Ishikawa (cell line): ENCODE results near the gene POP4.

ENCODE experiments used
- CEBPB ChIP-seq: IDR thresholded peaks from 2 replicates; pipeline ENCODE4 v1.6.1; 2012
- CREB1 ChIP-seq: IDR thresholded peaks from 2 replicates; pipeline ENCODE4 v1.6.1; 2012; ENCODE audit warnings: low read depth
- EGR1 ChIP-seq: IDR thresholded peaks from 2 replicates; pipeline ENCODE4 v1.6.1; 2012
- EP300 ChIP-seq: IDR thresholded peaks from 2 replicates; pipeline ENCODE4 v1.6.1; 2012; ENCODE audit warnings: borderline replicate concordance
- FOXM1 ChIP-seq: IDR thresholded peaks from 2 replicates; pipeline ENCODE4 v1.6.1; 2012; ENCODE audit warnings: low read depth, borderline replicate concordance
- MAX ChIP-seq: IDR thresholded peaks from 2 replicates; pipeline ENCODE4 v1.6.1; 2012
- NFIC ChIP-seq: IDR thresholded peaks from 2 replicates; pipeline ENCODE4 v1.6.1; 2012
- RAD21 ChIP-seq: IDR thresholded peaks from 2 replicates; pipeline ENCODE4 v1.6.1; 2012; ENCODE audit warnings: low read depth
- TAF1 ChIP-seq: IDR thresholded peaks from 2 replicates; pipeline ENCODE4 v1.6.1; 2012; ENCODE audit warnings: low read depth, mild to moderate bottlenecking
- TEAD4 ChIP-seq: IDR thresholded peaks from 2 replicates; pipeline ENCODE4 v1.6.1; 2012
- YY1 ChIP-seq: IDR thresholded peaks from 2 replicates; pipeline ENCODE4 v1.6.1; 2012; ENCODE audit warnings: low read depth
- ZBTB7A ChIP-seq: IDR thresholded peaks from 2 replicates; pipeline ENCODE4 v1.6.1; 2012; ENCODE audit warnings: low read depth
- TF ChIP-seq, protein P1 (sequence below): IDR thresholded peaks from 2 replicates; pipeline ENCODE4 v1.6.1; 2012; ENCODE audit warnings: low read depth, mild to moderate bottlenecking
- TF ChIP-seq, protein P2 (sequence below): IDR thresholded peaks from 2 replicates; pipeline ENCODE4 v1.6.1; 2012

DNA sequence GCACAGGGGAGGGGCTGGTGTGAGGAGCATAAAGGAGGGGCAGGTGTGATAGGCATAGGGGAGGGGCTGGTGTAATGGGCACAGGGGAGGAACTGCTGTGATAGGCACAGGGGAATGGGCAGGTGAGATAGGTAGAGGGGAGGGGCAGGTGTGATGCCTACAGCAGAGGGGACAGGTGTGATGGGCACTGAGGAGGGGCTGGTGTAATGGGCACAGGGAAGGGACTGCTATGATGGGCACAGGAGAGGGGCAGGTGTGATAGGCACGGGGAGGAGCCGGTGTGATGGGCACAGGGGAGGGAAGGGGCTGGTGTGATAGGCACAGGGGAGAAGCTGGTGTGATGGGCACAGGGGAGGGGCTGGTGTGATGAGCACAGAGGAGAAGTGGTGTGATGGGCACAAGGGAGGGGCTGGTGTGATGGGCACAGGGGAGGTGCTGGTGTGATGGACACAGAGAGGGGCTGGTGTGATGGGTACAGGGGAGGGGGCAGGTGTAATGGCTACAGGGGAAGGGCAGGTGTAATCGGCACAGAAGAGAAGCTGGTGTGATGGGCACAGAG is 39.5 kb upstream of the POP4 start:
- TF ChIP-seq TEAD4 (no peak), TAF1 (no peak), FOXM1 (no peak), RAD21 (no peak), MAX (no peak), CEBPB (no peak), YY1 (no peak), EP300 (no peak), CREB1 (no peak), EGR1 (no peak), NFIC (no peak), ZBTB7A (no peak)
- TF ChIP-seq, protein P1, sequence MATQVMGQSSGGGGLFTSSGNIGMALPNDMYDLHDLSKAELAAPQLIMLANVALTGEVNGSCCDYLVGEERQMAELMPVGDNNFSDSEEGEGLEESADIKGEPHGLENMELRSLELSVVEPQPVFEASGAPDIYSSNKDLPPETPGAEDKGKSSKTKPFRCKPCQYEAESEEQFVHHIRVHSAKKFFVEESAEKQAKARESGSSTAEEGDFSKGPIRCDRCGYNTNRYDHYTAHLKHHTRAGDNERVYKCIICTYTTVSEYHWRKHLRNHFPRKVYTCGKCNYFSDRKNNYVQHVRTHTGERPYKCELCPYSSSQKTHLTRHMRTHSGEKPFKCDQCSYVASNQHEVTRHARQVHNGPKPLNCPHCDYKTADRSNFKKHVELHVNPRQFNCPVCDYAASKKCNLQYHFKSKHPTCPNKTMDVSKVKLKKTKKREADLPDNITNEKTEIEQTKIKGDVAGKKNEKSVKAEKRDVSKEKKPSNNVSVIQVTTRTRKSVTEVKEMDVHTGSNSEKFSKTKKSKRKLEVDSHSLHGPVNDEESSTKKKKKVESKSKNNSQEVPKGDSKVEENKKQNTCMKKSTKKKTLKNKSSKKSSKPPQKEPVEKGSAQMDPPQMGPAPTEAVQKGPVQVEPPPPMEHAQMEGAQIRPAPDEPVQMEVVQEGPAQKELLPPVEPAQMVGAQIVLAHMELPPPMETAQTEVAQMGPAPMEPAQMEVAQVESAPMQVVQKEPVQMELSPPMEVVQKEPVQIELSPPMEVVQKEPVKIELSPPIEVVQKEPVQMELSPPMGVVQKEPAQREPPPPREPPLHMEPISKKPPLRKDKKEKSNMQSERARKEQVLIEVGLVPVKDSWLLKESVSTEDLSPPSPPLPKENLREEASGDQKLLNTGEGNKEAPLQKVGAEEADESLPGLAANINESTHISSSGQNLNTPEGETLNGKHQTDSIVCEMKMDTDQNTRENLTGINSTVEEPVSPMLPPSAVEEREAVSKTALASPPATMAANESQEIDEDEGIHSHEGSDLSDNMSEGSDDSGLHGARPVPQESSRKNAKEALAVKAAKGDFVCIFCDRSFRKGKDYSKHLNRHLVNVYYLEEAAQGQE: no peak
- TF ChIP-seq, protein P2, sequence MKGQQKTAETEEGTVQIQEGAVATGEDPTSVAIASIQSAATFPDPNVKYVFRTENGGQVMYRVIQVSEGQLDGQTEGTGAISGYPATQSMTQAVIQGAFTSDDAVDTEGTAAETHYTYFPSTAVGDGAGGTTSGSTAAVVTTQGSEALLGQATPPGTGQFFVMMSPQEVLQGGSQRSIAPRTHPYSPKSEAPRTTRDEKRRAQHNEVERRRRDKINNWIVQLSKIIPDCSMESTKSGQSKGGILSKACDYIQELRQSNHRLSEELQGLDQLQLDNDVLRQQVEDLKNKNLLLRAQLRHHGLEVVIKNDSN: no peak
